Tibial nerve (tissue), 4 donors: ENCODE data around the gene PRLH. TPM values are rescaled to one million over a fixed set of nuclear protein-coding genes. Genes with fewer than 3 reads are reported as not detected.
"Not testable (repeated sequence)": the region's sequence is repeated elsewhere in the genome, so short reads cannot be mapped to it uniquely, and the experiment has no call there.

Experiments
- DNase-seq, 2 donors: peaks; one replicate each; pipeline ENCODE4 v3.0.0-alpha.2; 2019; ENCODE audit warnings: low spot score in 2 of 2
- H3K27ac ChIP-seq, 4 donors: fragments of 200-600 bp; sonication (generic) in 3 of 4; one replicate each; pipeline ENCODE4 v1.5.1; 2017 to 2019; ENCODE audit warnings: mild to moderate bottlenecking in 1 of 4
- H3K27me3 ChIP-seq, 2 donors: fragments of 200-600 bp; sonication (generic) in 1 of 2; one replicate each; pipeline versions ENCODE4 v1.5.1 to v1.6.0; 2017 to 2019
- H3K36me3 ChIP-seq, 3 donors: fragments of 200-600 bp; sonication (generic); one replicate each; pipeline ENCODE4 v1.5.1; 2018 to 2019
- H3K4me1 ChIP-seq, 4 donors: fragments of 200-600 bp; sonication (generic) in 3 of 4; one replicate each; pipeline ENCODE4 v1.5.1; 2017 to 2019
- H3K4me3 ChIP-seq, 4 donors: fragments of 200-600 bp; sonication (generic) in 3 of 4; one replicate each; pipeline ENCODE4 v1.5.1; 2017 to 2019; ENCODE audit warnings: mild to moderate bottlenecking in 1 of 4, moderate library complexity in 1 of 4
- H3K9me3 ChIP-seq, 4 donors: fragments of 200-600 bp; sonication (generic) in 3 of 4; one replicate each; pipeline ENCODE4 v1.5.1; 2017 to 2019
- EP300 ChIP-seq, 2 donors: sonication (generic); formaldehyde crosslinking; IDR thresholded peaks; one replicate each; pipeline ENCODE4 v1.6.1; 2017; ENCODE audit warnings: antibody characterized with exemption in 2 of 2, mild to moderate bottlenecking in 1 of 2
- POLR2A ChIP-seq, 2 donors: fragments of 450-650 bp; IDR thresholded peaks; one replicate each; pipeline ENCODE4 v1.6.1; 2017; ENCODE audit warnings: antibody characterized with exemption in 2 of 2, mild to moderate bottlenecking in 2 of 2, moderate library complexity in 2 of 2
- WGBS, 2 donors: methylation state at CpG; one replicate each; pipeline ENCODE4 v1.1.5; 2018; 5-methylcytosine and 5-hydroxymethylcytosine counted together
- total RNA-seq, 4 donors: library from RNA; depleted of rRNA; stranded (reverse); fragments of >200 nt; gene quantifications; one replicate each; pipeline ENCODE4 v1.1.0, GENCODE V29; 2016
- TF ChIP-seq, protein P1 (sequence below), 5 experiments: fragments of 200-600 bp in 3 of 5; fragments of 450-650 bp in 2 of 5; sonication (generic) in 3 of 5; IDR thresholded peaks; one replicate each; pipeline ENCODE4 v1.5.1; 2016 to 2019; ENCODE audit warnings: antibody characterized with exemption in 5 of 5, mild to moderate bottlenecking in 3 of 5, moderate library complexity in 2 of 5

Gene PRLH
- total RNA-seq, 4 donors from 2014 or later = not detected

DNA sequence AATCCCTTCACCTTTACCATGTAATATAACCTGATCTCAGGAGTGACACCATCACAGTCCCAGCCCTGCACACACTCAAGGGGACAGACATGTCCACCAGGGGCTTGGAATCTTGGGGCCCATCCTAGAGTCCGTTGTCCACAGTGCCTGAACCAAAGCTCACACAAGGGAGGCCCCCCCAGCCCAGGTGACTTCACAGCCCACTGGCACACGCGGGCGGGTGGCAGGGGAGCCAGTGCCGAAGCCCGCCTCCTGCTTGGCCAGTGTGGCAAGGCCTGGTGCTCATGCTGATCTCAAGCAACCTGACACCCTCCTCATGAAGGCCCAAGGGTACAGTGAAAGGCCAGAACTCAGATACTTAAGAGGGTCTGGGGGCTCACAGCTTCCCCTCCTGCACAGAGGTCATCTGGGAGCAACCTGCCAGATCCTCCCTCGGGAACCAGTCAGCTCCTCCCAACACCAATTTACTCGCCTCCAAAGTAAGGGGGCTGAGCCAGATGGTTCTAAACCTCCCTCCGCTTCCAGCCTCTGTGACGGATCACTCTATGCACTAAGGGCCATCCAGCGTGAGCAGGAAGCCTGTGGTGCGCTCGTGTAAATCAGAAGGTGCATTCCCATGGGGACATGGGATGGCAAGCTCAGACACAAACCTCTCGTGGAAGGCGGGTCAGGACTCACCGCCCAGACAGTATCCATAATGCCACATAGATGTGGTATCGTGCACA lies 27.4 kb downstream of the PRLH start:
- no peaks in the 10 kb centered on the region for H3K9me3 ChIP-seq
- TF ChIP-seq, protein P1, sequence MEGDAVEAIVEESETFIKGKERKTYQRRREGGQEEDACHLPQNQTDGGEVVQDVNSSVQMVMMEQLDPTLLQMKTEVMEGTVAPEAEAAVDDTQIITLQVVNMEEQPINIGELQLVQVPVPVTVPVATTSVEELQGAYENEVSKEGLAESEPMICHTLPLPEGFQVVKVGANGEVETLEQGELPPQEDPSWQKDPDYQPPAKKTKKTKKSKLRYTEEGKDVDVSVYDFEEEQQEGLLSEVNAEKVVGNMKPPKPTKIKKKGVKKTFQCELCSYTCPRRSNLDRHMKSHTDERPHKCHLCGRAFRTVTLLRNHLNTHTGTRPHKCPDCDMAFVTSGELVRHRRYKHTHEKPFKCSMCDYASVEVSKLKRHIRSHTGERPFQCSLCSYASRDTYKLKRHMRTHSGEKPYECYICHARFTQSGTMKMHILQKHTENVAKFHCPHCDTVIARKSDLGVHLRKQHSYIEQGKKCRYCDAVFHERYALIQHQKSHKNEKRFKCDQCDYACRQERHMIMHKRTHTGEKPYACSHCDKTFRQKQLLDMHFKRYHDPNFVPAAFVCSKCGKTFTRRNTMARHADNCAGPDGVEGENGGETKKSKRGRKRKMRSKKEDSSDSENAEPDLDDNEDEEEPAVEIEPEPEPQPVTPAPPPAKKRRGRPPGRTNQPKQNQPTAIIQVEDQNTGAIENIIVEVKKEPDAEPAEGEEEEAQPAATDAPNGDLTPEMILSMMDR (IDR thresholded peaks at IDR 0.05) = no peak
- no peak for TF ChIP-seq EP300 (IDR thresholded peaks at IDR 0.05)
- TF ChIP-seq POLR2A (IDR thresholded peaks at IDR 0.05) = no peak
- no peaks in the 10 kb centered on the region for H3K36me3 ChIP-seq
- no peak for DNase-seq
- no peaks in the 10 kb centered on the region for H3K27me3 ChIP-seq
- H3K4me1 ChIP-seq = peaks cover 0 to 16% (median 5%) of the 10 kb centered on the region in 4 donors
- H3K4me3 ChIP-seq = no peak overlapping the region
- 86 to 90% methylated on average over 16 of the region's 17 CpGs for WGBS, 2 donors
- no peak overlapping the region for H3K27ac ChIP-seq

DNA sequence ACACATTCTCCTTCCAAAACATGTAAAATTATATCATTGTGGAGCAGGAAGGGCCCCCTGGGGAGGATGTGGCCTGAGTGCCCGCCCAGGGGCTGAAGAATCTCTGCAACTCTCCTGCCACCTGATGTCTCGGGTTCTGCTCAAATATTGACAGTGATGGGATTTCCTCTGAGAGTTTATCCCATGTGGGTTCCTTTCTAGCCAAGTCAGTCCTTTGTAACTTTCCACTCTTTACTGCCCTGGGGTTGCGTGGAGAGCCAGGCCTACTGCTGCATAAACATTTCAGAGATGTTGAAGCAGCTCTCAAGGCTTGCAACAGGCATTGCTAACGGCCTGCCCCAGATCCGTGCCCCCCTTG lies 28.1 kb downstream of the PRLH start:
- Histone ChIP-seq H3K27ac (no peak overlapping the region), H3K4me1 (peaks cover 0 to 16% (median 5%) of the 10 kb centered on the region in 4 donors)

DNA sequence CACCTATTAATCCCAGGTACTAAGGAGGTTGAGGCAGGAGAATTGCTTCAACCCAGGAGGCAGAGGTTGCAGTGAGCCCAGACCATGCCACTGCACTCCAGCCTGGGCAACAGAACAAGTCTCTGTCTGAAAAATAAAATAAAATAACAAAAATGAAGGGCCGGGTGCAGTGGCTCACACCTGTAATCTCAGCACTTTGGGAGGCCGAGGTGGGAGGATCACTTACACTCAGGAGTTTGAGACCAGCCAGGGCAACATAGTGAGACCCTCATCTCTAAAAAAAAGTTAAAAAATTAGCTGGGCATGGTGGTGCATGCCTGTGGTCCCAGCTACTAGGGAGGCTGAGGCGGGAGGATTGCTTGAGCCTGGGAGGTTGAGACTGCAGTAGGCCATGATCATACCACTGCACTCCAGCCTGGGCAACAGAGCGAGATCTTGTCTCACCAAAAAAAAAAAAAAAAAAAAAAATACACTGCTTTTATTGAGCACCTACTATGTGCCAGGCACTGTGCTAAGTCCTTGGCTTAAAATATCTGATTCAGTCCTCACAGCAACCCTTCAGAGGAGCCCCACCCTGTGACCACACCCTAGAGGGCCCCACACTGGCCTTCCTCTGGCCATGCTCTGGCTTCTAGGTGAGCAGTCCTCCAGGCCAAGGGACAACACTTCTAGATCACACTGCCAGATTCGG lies 29.6 kb downstream of the PRLH start:
- 95 to 96% methylated on average over 5 of the region's 5 CpGs for WGBS, 2 donors
- H3K4me3 ChIP-seq, H3K27ac ChIP-seq, H3K36me3 ChIP-seq, H3K9me3 ChIP-seq, H3K27me3 ChIP-seq, DNase-seq: not testable (repeated sequence)
- peaks cover 0 to 15% (median under 1%) of the 10 kb centered on the region in 4 donors for H3K4me1 ChIP-seq

More for the DNA sequence above, 28.1 kb downstream of the PRLH start:
- no peak for DNase-seq
- H3K4me3 ChIP-seq = no peak overlapping the region
- WGBS, 2 donors = 64 to 66% methylated on average over 5 of the region's 5 CpGs
- no peaks in the 10 kb centered on the region for H3K9me3 ChIP-seq
- H3K36me3 ChIP-seq = no peaks in the 10 kb centered on the region
- no peaks in the 10 kb centered on the region for H3K27me3 ChIP-seq
- TF ChIP-seq EP300 (IDR thresholded peaks at IDR 0.05) (no peak), POLR2A (IDR thresholded peaks at IDR 0.05) (no peak)
- TF ChIP-seq, protein P1 (IDR thresholded peaks at IDR 0.05) = no peak

DNA sequence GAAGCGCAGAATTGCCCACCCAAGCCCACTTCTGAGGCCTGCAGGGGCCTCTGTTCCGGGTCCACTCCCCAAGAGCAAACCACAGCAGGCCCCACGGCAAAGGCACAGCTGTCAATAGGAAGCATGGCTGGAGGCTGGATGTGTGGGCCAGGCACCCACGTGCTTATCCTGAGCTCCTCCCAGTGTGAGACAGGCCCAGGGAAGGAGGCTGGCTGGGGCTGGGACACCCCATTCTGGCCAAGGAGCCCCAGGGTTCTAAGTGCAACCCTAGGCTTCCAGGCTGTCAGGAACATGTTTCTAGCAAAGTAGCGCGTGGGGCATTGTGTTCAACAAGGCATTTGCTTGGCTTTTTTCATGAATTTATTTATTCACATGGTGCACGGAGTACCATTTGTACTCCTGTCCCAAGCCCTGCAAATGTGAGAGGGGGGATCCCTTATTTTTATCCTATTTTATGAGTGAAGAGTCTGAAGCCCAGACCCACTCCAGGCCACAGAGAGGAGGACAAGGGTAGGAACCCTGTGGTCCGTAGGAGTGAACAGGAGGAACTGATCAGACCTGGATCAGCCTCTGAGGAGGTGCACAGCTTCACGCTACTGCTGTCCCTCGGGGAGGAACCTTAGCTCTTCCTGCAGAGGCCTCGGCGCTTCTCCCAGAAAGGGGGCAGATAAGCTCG lies 30.3 kb downstream of the PRLH start:
- TF ChIP-seq POLR2A (IDR thresholded peaks at IDR 0.05) = no peak
- no peak for TF ChIP-seq EP300 (IDR thresholded peaks at IDR 0.05)
- TF ChIP-seq, protein P1 (IDR thresholded peaks at IDR 0.05) = no peak
- no peaks in the 10 kb centered on the region for H3K36me3 ChIP-seq
- no peak for DNase-seq
- H3K27ac ChIP-seq = no peak overlapping the region
- 79 to 83% methylated on average over 13 of the region's 13 CpGs for WGBS, 2 donors
- H3K9me3 ChIP-seq = no peaks in the 10 kb centered on the region
- no peak overlapping the region for H3K4me3 ChIP-seq
- H3K27me3 ChIP-seq = no peaks in the 10 kb centered on the region
- peaks cover 0 to 9% (median 0%) of the 10 kb centered on the region in 4 donors for H3K4me1 ChIP-seq

DNA sequence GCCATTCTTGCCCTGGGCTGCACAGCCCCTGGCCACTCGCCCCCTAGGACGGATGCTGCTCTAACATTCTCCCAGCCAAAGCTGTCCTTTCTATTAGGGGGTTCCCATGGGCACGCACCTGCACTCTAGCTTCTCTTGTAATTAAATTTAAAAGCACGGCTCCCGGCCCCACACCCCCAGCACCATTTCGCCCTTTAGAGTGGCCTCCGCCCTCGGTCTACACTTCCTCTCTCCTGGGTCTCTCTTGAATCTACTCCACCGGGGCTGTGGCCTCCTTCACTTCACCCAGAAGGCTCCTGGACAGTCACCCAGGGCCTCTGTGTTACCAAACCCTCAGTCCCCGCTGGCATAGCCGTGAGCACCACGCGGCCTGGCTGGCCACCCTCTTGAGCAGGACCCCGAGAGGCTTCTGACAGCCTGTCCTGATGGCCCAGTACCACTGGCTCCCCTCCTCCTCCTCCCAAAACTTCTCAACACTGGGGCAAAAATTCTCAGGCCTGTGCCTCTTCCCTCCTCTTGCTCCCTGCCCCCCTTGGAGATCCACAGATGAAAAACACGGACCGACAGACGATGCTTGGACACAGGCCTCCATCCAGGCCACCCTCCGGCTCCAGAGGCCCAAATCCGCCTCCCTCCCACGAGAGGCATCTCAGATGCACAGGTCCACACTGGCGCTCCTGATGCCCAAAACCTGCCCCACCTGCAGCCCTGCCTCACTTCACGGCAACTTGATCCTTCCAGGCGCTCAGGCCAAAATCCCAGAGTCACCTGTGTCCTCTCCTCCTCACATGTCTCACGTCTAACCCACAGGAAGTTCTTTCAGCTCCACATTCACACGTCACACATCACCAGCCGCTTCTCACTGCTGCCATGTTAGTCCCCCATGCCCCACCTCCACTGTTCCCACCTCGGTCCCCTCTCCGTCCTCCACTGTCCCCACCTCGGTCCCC lies 31.1 kb downstream of the PRLH start:
- H3K9me3 ChIP-seq = no peaks in the 10 kb centered on the region

More for the DNA sequence above, 31.1 kb downstream of the PRLH start:
- no peak for TF ChIP-seq POLR2A (IDR thresholded peaks at IDR 0.05)
- no peak for TF ChIP-seq EP300 (IDR thresholded peaks at IDR 0.05)
- TF ChIP-seq, protein P1 (IDR thresholded peaks at IDR 0.05) = no peak
- 85 to 89% methylated on average over 29 of the region's 29 CpGs for WGBS, 2 donors
- no peak overlapping the region for H3K27ac ChIP-seq
- H3K4me3 ChIP-seq = no peak overlapping the region
- no peak for DNase-seq
- peaks cover 0 to 8% (median 0%) of the 10 kb centered on the region in 4 donors for H3K4me1 ChIP-seq
- no peaks in the 10 kb centered on the region for H3K36me3 ChIP-seq
- H3K27me3 ChIP-seq = no peaks in the 10 kb centered on the region
